Nephron progenitor cell (in vitro differentiated cells): ENCODE measurements around the gene RAB3IP.
A peak's percentile ranks its signal among the peaks of the same experiment; 100 is the strongest.

ENCODE experiments used
- DNase-seq: peaks from one replicate; pipeline ENCODE4 v3.0.0; 2021
- H3K27ac Mint-ChIP-seq: 2 replicates; pipeline ENCODE4 v1.8.0; 2021; ENCODE audit warnings: mild to moderate bottlenecking, moderate library complexity, mixed read lengths
- H3K27me3 Mint-ChIP-seq: 2 replicates; pipeline ENCODE4 v1.8.0; 2021; ENCODE audit warnings: mild to moderate bottlenecking, low read depth, mixed read lengths; ENCODE audit not compliant: poor library complexity
- H3K36me3 Mint-ChIP-seq: 2 replicates; pipeline ENCODE4 v1.8.0; 2021; ENCODE audit warnings: low read depth, mixed read lengths
- H3K4me1 Mint-ChIP-seq: 2 replicates; pipeline ENCODE4 v1.8.0; 2021; ENCODE audit warnings: mixed read lengths
- H3K4me3 Mint-ChIP-seq: 2 replicates; pipeline ENCODE4 v1.8.0; 2021; ENCODE audit warnings: mild to moderate bottlenecking, moderate library complexity, mixed read lengths
- H3K9me3 Mint-ChIP-seq: 2 replicates; pipeline ENCODE4 v1.8.0; 2021; ENCODE audit warnings: mild to moderate bottlenecking, moderate library complexity, mixed read lengths
- CTCF ChIP-seq: fragments of 200-600 bp; sonication (generic); IDR thresholded peaks from 2 replicates; pipeline ENCODE4 v1.5.0; 2021; ENCODE audit warnings: antibody characterized with exemption

RAB3IP gene

GRCh38 chr12:69739287-69740191 is 879 bp downstream of the RAB3IP start:
- Mint-ChIP-seq H3K27me3 (peaks cover 61% of the 10 kb centered on the region), H3K9me3 (no peaks in the 10 kb centered on the region), H3K27ac (no peak overlapping the region), H3K36me3 (no peaks in the 10 kb centered on the region), H3K4me1 (peaks cover 17% of the 10 kb centered on the region), H3K4me3 (peak overlapping the region; percentile 88)
- DNase-seq, result peak; percentile 62
- no peak for TF ChIP-seq CTCF

GRCh38 chr12:69744109-69744508 is 5.4 kb downstream of the RAB3IP start:
- H3K36me3 Mint-ChIP-seq, result no peaks in the 10 kb centered on the region
- peaks cover 33% of the 10 kb centered on the region for H3K27me3 Mint-ChIP-seq
- no peak for DNase-seq
- H3K27ac Mint-ChIP-seq, result no peak overlapping the region
- no peaks in the 10 kb centered on the region for H3K9me3 Mint-ChIP-seq
- H3K4me1 Mint-ChIP-seq, result peaks cover 14% of the 10 kb centered on the region
- no peak overlapping the region for H3K4me3 Mint-ChIP-seq
- no peak for TF ChIP-seq CTCF

GRCh38 chr12:69751476-69751875 is 12.8 kb downstream of the RAB3IP start:
- H3K4me1 Mint-ChIP-seq, result no peaks in the 10 kb centered on the region
- no peaks in the 10 kb centered on the region for H3K27me3 Mint-ChIP-seq
- no peak for DNase-seq
- H3K9me3 Mint-ChIP-seq, result peaks cover 5% of the 10 kb centered on the region
- no peak overlapping the region for H3K27ac Mint-ChIP-seq
- H3K36me3 Mint-ChIP-seq, result peaks cover 14% of the 10 kb centered on the region
- H3K4me3 Mint-ChIP-seq, result no peak overlapping the region
- no peak for TF ChIP-seq CTCF

GRCh38 chr12:69755302-69755701 is 16.6 kb downstream of the RAB3IP start:
- H3K36me3 Mint-ChIP-seq, result peaks cover 37% of the 10 kb centered on the region
- no peak overlapping the region for H3K4me3 Mint-ChIP-seq
- no peak for TF ChIP-seq CTCF
- DNase-seq, result no peak
- no peak overlapping the region for H3K27ac Mint-ChIP-seq
- peaks cover 25% of the 10 kb centered on the region for H3K9me3 Mint-ChIP-seq
- no peaks in the 10 kb centered on the region for H3K27me3 Mint-ChIP-seq
- no peaks in the 10 kb centered on the region for H3K4me1 Mint-ChIP-seq

GRCh38 chr12:69756088-69756755 is 17.6 kb downstream of the RAB3IP start:
- no peak for TF ChIP-seq CTCF
- Mint-ChIP-seq H3K9me3 (peaks cover 34% of the 10 kb centered on the region), H3K27me3 (no peaks in the 10 kb centered on the region), H3K4me3 (no peak overlapping the region), H3K27ac (no peak overlapping the region), H3K4me1 (no peaks in the 10 kb centered on the region), H3K36me3 (peaks cover 46% of the 10 kb centered on the region)
- no peak for DNase-seq
